HUES64 (cell line): ENCODE data around the gene NEUROD2. TPM values are rescaled to one million over a fixed set of nuclear protein-coding genes. Genes with fewer than 3 reads are reported as not detected.

Source experiments
- H3K27ac ChIP-seq: 2 replicates; pipeline ENCODE4 v1.7.0; 2013; ENCODE audit warnings: low read depth, low read length, inconsistent platforms
- H3K27me3 ChIP-seq: 2 replicates; pipeline ENCODE4 v1.6.1; 2013; ENCODE audit warnings: mild to moderate bottlenecking, low read length; ENCODE audit not compliant: insufficient read depth
- H3K36me3 ChIP-seq: 2 replicates; pipeline ENCODE4 v1.6.1; 2013; ENCODE audit warnings: mild to moderate bottlenecking, low read length; ENCODE audit not compliant: insufficient read depth
- H3K4me1 ChIP-seq: 2 replicates; pipeline ENCODE4 v1.6.1; 2013; ENCODE audit warnings: mild to moderate bottlenecking, low read length, moderate library complexity; ENCODE audit not compliant: insufficient read depth
- H3K4me3 ChIP-seq: 2 replicates; pipeline ENCODE4 v1.5.1; 2013; ENCODE audit warnings: mild to moderate bottlenecking, low read length, moderate library complexity
- H3K9ac ChIP-seq: 2 replicates; pipeline ENCODE4 v1.6.1; 2013; ENCODE audit warnings: mild to moderate bottlenecking, low read depth, low read length
- H3K9me3 ChIP-seq: 2 replicates; pipeline ENCODE4 v1.6.1; 2013; ENCODE audit warnings: low read depth, low read length; ENCODE audit not compliant: insufficient read depth
- WGBS: fragments of 150-250, 120-280 bp; methylation state at CpG from one replicate; pipeline ENCODE4 v1.1.7; 2013; ENCODE audit warnings: missing lambda C conversion rate; 5-methylcytosine and 5-hydroxymethylcytosine counted together
- polyA plus RNA-seq, 2 experiments: library from polyadenylated mRNA; stranded (reverse); fragments of 50-300 nt; gene quantifications; one replicate each; pipeline ENCODE4 v1.2.3, GENCODE V29; 2013

NEUROD2 gene
- not detected for polyA plus RNA-seq (2013, experiment 1 of 2)
- polyA plus RNA-seq (2013, experiment 2 of 2): not detected

DNA sequence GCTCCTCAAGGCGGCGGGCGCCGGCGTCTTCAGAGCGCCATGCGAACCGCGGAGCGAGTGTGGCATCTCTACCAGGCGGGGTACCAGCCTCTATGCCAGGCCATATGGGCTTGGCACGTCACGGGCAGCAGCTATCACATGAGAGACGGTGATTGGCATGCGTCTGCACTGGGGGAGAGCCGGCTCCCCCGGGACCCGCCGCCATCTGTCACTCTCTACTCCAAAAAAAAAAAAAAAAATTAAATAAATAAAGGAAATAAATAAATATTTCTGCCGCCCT is at the start of gene NEUROD2:
TSS of gene NEUROD2 (minus strand) at position 70 of the 280 bp plus-strand sequence. CDS start 1,321 bp downstream, outside the sequence.
- 4% methylated on average over 15 of the region's 20 CpGs for WGBS
- H3K9me3 ChIP-seq: no peaks in the 10 kb centered on the region
- H3K9ac ChIP-seq: no peak within 1 kb of the TSS
- H3K4me3 ChIP-seq: peak within 1 kb of the TSS; percentile 40
- H3K36me3 ChIP-seq: no peaks in the 10 kb centered on the region
- H3K27me3 ChIP-seq: peaks cover 98% of the 10 kb centered on the region
- H3K4me1 ChIP-seq: peaks cover 16% of the 10 kb centered on the region
- H3K27ac ChIP-seq: no peak within 1 kb of the TSS

DNA sequence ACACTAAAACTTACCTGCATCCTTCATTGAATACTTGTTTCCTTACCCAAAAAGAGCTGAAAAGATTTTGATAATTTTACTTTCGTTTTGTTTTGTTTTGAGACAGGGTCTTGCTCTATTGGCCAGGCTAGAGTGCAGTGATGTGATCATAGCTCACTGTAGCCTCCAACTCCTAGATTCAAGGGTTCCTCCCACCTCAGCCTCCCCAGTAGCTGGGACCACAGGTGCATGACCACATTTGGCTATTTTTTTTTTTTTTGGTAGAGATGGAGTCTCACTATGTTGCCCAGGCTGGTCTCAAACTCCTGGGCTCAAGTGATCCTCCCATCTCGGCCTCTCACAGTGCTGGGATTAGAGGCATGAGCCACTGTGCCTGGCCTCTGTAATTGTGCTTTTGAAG is 47.4 kb upstream of the NEUROD2 start:
- peaks cover 7% of the 10 kb centered on the region for H3K36me3 ChIP-seq
- no peaks in the 10 kb centered on the region for H3K9me3 ChIP-seq
- H3K4me3 ChIP-seq: no peak overlapping the region
- H3K9ac ChIP-seq: no peak overlapping the region
- 97% methylated on average over 2 of the region's 2 CpGs for WGBS
- H3K4me1 ChIP-seq: peaks cover 18% of the 10 kb centered on the region
- no peak overlapping the region for H3K27ac ChIP-seq
- H3K27me3 ChIP-seq: no peaks in the 10 kb centered on the region

DNA sequence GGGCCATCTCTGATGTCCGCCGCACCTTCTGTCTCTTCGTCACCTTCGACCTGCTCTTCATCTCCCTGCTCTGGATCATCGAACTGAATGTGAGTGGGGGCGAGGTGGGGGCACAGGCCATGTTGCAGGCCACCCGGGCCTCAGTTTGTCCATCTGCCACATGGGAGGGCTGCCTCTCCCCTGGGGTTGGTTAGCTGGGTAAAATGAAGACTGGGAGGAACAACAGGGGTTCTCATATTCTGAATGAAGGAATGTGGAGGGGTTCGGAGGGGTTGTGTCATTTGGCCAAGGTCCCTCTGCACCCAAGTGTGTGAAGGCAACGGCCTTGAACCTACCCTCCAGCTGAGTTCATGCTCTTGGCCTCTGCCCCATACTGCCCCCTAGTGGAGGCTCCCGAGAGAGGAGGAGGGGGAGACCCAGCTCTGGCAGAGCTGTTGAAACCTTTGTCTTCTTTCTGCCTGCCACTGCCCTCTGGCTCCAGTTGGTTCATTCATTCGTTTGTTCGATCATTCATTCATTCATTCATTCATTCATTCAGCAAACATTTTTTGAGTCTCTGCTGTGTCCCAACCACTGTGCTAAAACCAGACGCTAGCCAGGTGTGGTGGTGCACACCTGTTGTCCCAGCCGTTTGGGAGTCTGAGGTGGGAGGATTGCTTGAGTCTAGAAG is 46.1 kb upstream of the NEUROD2 start:
- Histone ChIP-seq H3K27me3 (no peaks in the 10 kb centered on the region), H3K27ac (peak overlapping the region; percentile 81; the same call in 1 of the 2 replicates), H3K9me3 (no peaks in the 10 kb centered on the region), H3K36me3 (no peaks in the 10 kb centered on the region), H3K4me3 (no peak overlapping the region), H3K9ac (no peak overlapping the region), H3K4me1 (peaks cover 21% of the 10 kb centered on the region)
- WGBS: 77% methylated on average over 14 of the region's 14 CpGs

DNA sequence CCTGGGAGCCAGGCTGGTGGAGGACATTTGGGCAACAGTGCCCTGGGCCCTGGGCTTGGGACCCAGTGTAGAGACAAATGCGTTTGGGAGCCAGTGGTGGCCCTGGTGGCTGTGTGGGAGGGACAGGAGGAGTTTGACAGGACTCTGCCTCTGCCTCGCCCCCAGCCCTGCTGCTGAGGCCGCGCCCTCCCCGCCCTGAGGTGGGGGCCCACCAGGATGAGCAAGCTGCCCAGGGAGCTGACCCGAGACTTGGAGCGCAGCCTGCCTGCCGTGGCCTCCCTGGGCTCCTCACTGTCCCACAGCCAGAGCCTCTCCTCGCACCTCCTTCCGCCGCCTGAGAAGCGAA is 45.6 kb upstream of the NEUROD2 start:
- Histone ChIP-seq H3K4me3 (no peak overlapping the region), H3K27ac (peak overlapping the region; percentile 81; the same call in 1 of the 2 replicates), H3K9me3 (no peaks in the 10 kb centered on the region), H3K27me3 (no peaks in the 10 kb centered on the region), H3K36me3 (no peaks in the 10 kb centered on the region), H3K9ac (0 out of 2 replicates have a peak overlapping the region, but pooled peaks have one; percentile 24), H3K4me1 (peaks cover 23% of the 10 kb centered on the region)
- 77% methylated on average over 12 of the region's 12 CpGs for WGBS

DNA sequence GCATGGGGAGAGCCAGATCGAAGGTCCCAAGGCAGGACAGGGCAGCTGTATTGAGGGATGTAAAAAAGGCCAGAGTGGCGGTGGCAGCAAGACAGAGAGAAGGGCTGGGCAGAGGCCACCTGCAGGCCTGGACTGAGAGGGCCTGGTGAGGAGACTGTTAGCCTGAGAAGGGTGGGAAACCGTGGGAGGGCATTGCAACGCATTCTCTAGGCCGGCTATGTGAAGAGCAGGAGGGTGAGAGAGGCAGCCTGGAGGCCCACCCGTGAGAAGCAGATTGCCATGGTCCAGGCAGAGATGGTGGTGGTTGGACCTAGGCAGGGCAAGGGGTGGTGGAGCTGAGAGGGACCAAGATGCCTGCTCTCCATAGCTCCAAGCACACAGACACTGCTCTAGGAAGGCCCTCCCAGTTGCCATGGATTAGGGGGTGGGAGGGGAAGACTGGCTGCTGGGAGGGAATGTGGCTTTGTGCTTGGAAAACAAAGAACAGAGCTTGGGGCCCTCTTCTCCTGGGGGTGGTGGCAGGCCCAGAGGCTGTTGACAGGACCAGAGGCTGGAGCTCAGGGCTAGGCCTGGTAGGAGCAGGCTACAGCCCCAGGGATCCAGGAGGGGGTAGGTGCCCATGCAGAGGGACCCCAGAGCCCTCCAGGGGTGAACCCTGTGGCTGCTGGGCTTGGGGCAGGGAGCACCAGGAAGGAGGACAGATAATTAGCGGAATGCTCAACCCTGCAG is 45.0 kb upstream of the NEUROD2 start:
- peaks cover 23% of the 10 kb centered on the region for H3K4me1 ChIP-seq
- H3K4me3 ChIP-seq: no peak overlapping the region
- H3K36me3 ChIP-seq: no peaks in the 10 kb centered on the region
- peak overlapping the region; percentile 81 for H3K27ac ChIP-seq
- H3K9me3 ChIP-seq: no peaks in the 10 kb centered on the region
- H3K27me3 ChIP-seq: no peaks in the 10 kb centered on the region
- 40% methylated on average over 7 of the region's 7 CpGs for WGBS
- peak overlapping the region; percentile 26 for H3K9ac ChIP-seq

DNA sequence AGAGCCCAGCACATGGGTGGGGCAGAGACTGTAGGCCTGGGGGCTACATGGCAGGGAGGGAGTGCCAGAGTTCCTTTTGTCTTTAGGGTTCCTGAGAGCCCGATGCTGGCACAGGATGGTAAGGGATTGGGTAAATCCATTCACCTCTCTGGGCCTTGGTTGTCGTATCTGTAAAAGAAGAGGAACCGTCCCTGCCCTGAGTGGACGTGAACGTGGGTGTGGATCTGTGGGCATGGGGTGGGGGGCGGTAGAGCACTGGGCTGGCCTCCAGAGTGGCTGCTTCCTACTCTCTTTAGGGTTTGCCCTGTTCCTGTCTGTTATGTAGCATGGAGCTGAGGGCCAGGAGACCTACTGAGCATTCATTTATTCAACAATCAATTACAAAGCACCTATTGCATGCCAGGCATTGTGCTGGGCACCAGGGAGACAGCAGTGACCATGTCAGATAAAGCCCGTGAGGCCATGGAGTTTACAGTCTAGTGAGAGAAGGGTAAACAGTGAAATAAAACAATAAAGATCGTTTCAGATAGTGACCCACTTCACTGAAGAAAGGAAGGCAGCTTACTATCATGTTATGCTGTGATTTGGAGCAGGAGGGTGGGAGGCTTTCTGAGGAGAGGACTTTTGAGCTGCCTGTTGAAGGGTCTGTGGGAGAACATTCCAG is 44.3 kb upstream of the NEUROD2 start:
- peak overlapping the region; percentile 81; the same call in 1 of the 2 replicates for H3K27ac ChIP-seq
- peak overlapping the region; percentile 26 for H3K9ac ChIP-seq
- no peak overlapping the region for H3K4me3 ChIP-seq
- no peaks in the 10 kb centered on the region for H3K36me3 ChIP-seq
- H3K9me3 ChIP-seq: no peaks in the 10 kb centered on the region
- WGBS: 85% methylated on average over 8 of the region's 8 CpGs
- no peaks in the 10 kb centered on the region for H3K27me3 ChIP-seq
- peaks cover 23% of the 10 kb centered on the region for H3K4me1 ChIP-seq

DNA sequence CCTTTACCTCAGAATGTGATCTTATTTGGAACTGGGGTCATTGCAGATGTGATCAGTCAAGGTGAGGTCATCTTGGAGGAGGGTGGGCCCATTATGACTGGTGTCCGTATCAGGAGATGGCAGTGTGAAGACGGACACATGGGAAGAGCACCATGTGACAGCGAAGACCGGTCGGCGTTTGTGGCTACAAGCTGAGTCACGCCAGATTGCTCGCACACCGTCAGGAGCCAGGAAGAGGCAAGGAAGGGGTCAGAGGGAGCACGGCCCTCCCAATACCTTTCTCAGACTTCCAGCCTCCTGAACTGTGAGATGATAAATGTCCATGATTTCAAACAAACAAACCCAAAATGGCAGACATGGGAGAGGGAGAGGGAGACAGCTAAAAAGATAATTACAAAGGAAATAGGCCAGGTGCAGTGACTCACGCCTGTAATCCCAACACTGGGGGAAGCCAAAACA is 42.4 kb upstream of the NEUROD2 start:
- no peak overlapping the region for H3K27ac ChIP-seq
- H3K4me1 ChIP-seq: peaks cover 29% of the 10 kb centered on the region
- no peaks in the 10 kb centered on the region for H3K36me3 ChIP-seq
- H3K4me3 ChIP-seq: no peak overlapping the region
- 88% methylated on average over 11 of the region's 11 CpGs for WGBS
- H3K9ac ChIP-seq: no peak overlapping the region
- H3K9me3 ChIP-seq: no peaks in the 10 kb centered on the region
- H3K27me3 ChIP-seq: no peaks in the 10 kb centered on the region

DNA sequence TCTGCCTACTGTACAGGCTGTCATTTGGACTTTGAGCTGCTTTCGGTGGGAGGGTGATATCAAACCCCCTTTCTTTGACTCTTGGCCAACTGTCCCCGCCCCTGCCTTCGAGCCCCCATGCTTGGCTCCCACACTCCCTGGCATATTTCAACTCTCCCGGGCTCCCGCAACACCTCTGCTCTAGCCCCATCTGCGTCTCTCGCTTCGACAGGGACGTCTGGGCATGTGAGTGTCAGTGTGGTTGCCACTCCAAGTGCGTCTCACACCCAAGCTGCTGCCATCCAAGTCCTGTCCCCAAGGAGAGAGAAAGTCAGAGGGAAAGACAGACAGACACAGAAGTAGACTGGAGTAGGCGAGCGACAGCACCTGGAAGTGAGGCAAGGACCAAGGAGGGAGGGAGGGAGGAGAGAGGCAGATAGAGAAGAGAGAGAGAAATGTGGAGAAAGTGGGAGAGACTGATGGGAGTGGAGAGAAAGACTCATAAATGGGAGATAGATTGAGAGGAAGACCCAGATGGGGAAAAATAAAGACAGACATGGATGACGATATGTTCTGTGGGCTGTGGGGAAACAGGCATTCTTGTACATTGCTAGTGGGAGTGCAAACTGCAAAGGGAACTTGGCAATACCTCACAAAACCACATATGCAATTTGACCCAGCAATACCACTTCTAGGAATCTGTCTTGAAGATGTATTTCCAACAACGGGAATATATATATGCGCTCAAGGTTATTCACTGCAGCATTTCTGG is 41.1 kb upstream of the NEUROD2 start:
- Histone ChIP-seq H3K9ac (no peak overlapping the region), H3K9me3 (no peaks in the 10 kb centered on the region), H3K27ac (no peak overlapping the region), H3K27me3 (no peaks in the 10 kb centered on the region), H3K4me1 (peaks cover 38% of the 10 kb centered on the region), H3K36me3 (no peaks in the 10 kb centered on the region), H3K4me3 (no peak overlapping the region)
- WGBS: 93% methylated on average over 15 of the region's 15 CpGs

DNA sequence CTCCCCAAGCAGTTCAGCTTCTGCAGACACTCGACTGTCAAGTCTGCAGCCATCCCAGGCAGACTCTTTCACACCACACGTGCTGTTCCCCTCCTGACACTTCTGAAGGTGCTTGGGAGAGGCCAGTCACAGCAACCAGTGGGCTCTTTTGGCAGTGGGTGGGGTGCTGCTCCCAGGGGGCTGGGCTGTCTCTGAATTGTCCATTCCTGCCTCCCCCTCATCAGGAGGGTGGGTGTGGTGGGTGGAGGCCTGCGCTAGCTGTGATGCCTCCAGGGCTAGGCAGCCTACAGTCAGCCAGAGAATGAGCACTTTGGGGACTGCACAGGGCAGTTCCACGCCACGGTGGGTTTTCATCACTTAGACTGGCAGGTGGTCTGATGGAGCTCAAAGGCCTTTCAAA is 39.5 kb upstream of the NEUROD2 start:
- H3K4me1 ChIP-seq: peaks cover 28% of the 10 kb centered on the region
- no peaks in the 10 kb centered on the region for H3K9me3 ChIP-seq
- no peak overlapping the region for H3K9ac ChIP-seq
- no peaks in the 10 kb centered on the region for H3K27me3 ChIP-seq
- H3K27ac ChIP-seq: no peak overlapping the region
- 76% methylated on average over 5 of the region's 5 CpGs for WGBS
- H3K36me3 ChIP-seq: no peaks in the 10 kb centered on the region
- no peak overlapping the region for H3K4me3 ChIP-seq

DNA sequence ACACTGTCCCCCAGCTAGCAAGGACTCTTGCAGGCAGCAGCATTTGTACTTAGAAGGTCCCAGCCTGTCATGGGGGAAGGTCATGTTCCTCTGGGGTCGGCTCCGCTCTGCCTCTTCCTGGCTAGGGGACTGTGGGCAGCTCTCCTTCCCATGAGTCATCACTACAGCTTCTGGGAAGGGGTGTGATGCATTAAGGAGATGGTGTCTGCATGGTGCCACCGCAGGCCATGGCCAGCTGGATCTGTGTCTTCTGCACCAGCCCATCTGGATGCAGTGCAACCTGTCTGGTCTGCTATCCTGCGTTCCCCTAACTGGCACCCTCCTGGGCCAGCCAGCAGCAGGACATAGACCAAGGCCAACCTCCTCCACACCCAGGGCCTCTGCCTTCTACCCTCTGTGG is 35.6 kb upstream of the NEUROD2 start:
- no peak overlapping the region for H3K4me3 ChIP-seq
- H3K9me3 ChIP-seq: no peaks in the 10 kb centered on the region
- no peak overlapping the region for H3K27ac ChIP-seq
- H3K36me3 ChIP-seq: no peaks in the 10 kb centered on the region
- H3K9ac ChIP-seq: no peak overlapping the region
- no peaks in the 10 kb centered on the region for H3K27me3 ChIP-seq
- H3K4me1 ChIP-seq: peaks cover 30% of the 10 kb centered on the region
- WGBS: 89% methylated on average over 4 of the region's 4 CpGs
